GM19099 (cell line): ENCODE data around the gene AADAT.

ENCODE experiments used
- POLR2A ChIP-seq: IDR thresholded peaks from 3 replicates; pipeline ENCODE4 v1.6.1; 2011; ENCODE audit warnings: low read depth; ENCODE audit not compliant: insufficient read length; ENCODE audit errors: extremely low read depth

The AADAT gene

GRCh38 chr4:170052919-170053318, 36.8 kb downstream of the AADAT start:
- TF ChIP-seq POLR2A, result no peak

DNA sequence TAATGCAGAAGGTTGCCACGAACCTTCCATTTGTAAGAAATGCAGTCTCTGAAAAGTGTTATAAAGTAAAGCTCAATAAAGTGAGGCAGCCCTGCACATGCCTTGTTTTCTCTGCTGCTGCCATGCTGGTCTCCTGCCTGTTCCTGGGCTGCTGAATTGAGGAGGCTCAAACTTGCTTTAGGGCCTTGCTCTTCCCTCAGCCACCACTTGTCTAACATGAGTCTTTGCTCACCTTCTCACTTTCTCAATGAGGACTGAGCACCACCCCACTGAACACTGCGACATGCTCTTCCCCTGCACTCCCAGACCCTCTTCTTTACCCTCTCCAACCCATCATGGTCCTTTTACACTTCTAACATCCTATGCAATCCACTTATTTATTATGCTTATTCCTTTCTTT, 38.4 kb downstream of the AADAT start:
- no peak for TF ChIP-seq POLR2A

- TF ChIP-seq POLR2A, result no peak
These were observed 40.0 kb downstream of the AADAT start for GRCh38 chr4:170049766-170050165.

GRCh38 chr4:170047771-170048354, 41.9 kb downstream of the AADAT start:
- TF ChIP-seq POLR2A, result no peak

GRCh38 chr4:170040031-170040680, 49.6 kb downstream of the AADAT start:
- no peak for TF ChIP-seq POLR2A

- no peak for TF ChIP-seq POLR2A
These were observed 51.0 kb downstream of the AADAT start for GRCh38 chr4:170038769-170039168.

DNA sequence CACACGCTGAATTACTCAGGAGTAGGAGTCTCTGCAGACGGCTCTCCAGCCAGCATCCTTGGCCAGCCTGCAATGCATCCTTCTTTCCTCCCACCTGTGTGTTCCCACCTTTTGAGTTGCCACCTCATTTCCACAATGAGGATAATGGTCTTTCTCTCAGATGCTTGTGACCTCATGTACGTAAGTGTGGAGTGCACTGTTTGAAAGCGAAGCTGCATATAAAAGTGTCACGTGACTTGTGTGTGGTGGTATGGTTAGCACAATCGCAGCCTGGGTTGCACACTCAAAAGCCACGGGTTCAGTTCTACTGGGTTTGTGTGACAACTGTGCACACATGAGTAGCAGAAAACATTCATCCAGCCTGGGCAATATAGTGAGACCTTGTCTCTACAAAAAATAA, 51.5 kb downstream of the AADAT start:
- TF ChIP-seq POLR2A, result no peak

DNA sequence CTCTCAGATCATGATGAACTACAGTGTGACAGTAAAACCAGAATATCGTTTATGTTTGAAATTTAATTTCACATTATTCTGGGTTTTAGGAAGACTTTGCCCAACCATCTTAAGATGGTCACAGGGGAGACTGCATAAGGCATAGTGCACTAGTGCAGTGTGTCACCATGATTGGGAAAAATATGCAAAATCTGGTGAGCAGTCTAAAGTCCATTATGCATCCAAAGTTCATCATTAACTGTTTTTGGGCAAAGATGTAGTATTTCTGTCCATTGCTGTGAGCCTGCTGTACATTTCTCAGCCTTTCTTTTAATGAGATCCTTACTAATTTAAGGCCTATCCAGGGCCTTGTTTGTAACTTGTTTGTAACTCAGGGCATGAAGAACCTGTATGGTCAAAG, 52.3 kb downstream of the AADAT start:
- TF ChIP-seq POLR2A, result no peak

GRCh38 chr4:170035845-170036244, 53.9 kb downstream of the AADAT start:
- TF ChIP-seq POLR2A, result no peak

GRCh38 chr4:170035231-170035630, 54.5 kb downstream of the AADAT start:
- no peak for TF ChIP-seq POLR2A

- no peak for TF ChIP-seq POLR2A
These were observed 55.8 kb downstream of the AADAT start for GRCh38 chr4:170033999-170034398.

- no peak for TF ChIP-seq POLR2A
These were observed 59.6 kb downstream of the AADAT start for GRCh38 chr4:170030121-170030520.

DNA sequence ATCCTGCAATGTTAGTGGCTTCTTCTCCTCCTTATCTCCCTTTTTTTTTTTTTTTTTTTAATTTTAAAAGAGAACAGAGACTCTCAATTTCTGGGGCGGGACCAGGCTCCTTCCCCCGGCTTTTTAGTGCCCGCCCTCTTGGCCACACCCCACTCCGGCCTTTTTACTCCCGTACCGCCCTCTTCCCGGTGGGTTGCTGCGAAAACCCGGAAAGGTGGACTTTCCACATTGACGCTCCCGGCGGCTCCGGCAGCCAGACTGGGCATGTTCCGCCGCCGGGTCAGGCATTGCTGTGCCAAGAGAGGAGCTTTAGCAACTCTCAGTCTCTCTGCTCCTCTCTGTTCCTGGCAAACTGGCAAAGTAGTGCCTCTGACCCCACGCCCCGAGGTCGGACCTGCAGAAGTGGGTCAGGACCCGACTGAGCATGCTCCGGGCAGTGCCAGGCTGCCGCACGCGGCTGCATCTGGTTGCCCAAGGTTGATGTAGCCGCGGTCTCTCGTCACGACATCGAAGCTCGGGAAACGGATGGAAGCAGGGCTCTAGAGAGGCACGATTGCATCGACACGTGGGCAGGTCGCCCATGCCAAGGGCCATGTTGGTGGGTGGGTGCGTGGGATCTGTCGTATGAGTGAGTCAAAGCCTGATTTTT, 62.5 kb downstream of the AADAT start:
- TF ChIP-seq POLR2A, result no peak

GRCh38 chr4:170026253-170027021, 63.3 kb downstream of the AADAT start, which contains the start of gene MFAP3L:
TSS of gene MFAP3L (minus strand) at chr4:170026395. CDS start at chr4:170005877, 20,518 bp downstream.
- TF ChIP-seq POLR2A, result peak; percentile 40

- no peak for TF ChIP-seq POLR2A
These were observed 64.1 kb downstream of the AADAT start for GRCh38 chr4:170025523-170026252.
